Neural cell (in vitro differentiated cells): ENCODE measurements around the gene PYGL. TPM values are rescaled to one million over a fixed set of nuclear protein-coding genes. Genes with fewer than 3 reads are reported as not detected.

Experiments
- H2AFZ ChIP-seq: fragments of 200-600, 300-800 bp; sonication (generic), shearing (Covaris generic); 2 replicates; pipeline ENCODE4 v1.6.0; 2014; ENCODE audit warnings: low read depth, mild to moderate bottlenecking, antibody characterized with exemption, low read length, moderate library complexity
- H3F3A ChIP-seq: fragments of 200-600 bp; shearing (Covaris generic); 2 replicates; pipeline ENCODE4 v1.6.1; 2016; ENCODE audit warnings: mild to moderate bottlenecking, moderate library complexity, mixed read lengths, antibody characterized with exemption, low read length; ENCODE audit not compliant: insufficient read depth, poor library complexity, severe bottlenecking
- H3K27ac ChIP-seq: fragments of 200-600, 300-800 bp; sonication (generic), shearing (Covaris generic); 2 replicates; pipeline ENCODE4 v1.5.1; 2014; ENCODE audit warnings: mild to moderate bottlenecking, low read length, moderate library complexity
- H3K27me3 ChIP-seq: fragments of 300-800, 200-600 bp; sonication (generic), shearing (Covaris generic); 2 replicates; pipeline ENCODE4 v1.6.0; 2014; ENCODE audit warnings: mild to moderate bottlenecking, low read depth, low read length, moderate library complexity; ENCODE audit not compliant: insufficient read depth
- H3K36me3 ChIP-seq: fragments of 300-800, 200-600 bp; sonication (generic), shearing (Covaris generic); 2 replicates; pipeline ENCODE4 v1.5.1; 2014; ENCODE audit warnings: mild to moderate bottlenecking, antibody characterized with exemption, low read length, moderate library complexity; ENCODE audit not compliant: insufficient read depth
- H3K4me2 ChIP-seq: fragments of 300-800, 200-600 bp; sonication (generic), shearing (Covaris generic); 2 replicates; pipeline ENCODE4 v1.6.0; 2014; ENCODE audit warnings: mild to moderate bottlenecking, low read length
- H3K4me3 ChIP-seq: fragments of 300-800, 200-600 bp; sonication (generic), shearing (Covaris generic); 2 replicates; pipeline ENCODE4 v1.5.1; 2014; ENCODE audit warnings: mild to moderate bottlenecking, low read length, moderate library complexity
- H3K79me2 ChIP-seq: fragments of 200-600 bp; shearing (Covaris generic); replicated peaks from 2 replicates; pipeline ENCODE4 v1.6.0; 2014; ENCODE audit warnings: mild to moderate bottlenecking, low read length, moderate library complexity; ENCODE audit not compliant: insufficient read depth
- H3K9ac ChIP-seq: fragments of 300-800, 200-600 bp; sonication (generic), shearing (Covaris generic); 2 replicates; pipeline ENCODE4 v1.6.1; 2016; ENCODE audit warnings: mild to moderate bottlenecking, low read length, mixed read lengths
- H3K9me2 ChIP-seq: fragments of 200-600 bp; shearing (Covaris generic); 2 replicates; pipeline ENCODE4 v1.6.1; 2016; ENCODE audit warnings: mild to moderate bottlenecking, low read length, mixed read lengths; ENCODE audit not compliant: insufficient read depth
- H3K9me3 ChIP-seq: fragments of 200-600, 300-800 bp; sonication (generic), shearing (Covaris generic); 2 replicates; pipeline ENCODE4 v1.6.1; 2016; ENCODE audit warnings: mild to moderate bottlenecking, mixed run types, low read length, moderate library complexity, mixed read lengths
- H4K20me1 ChIP-seq: fragments of 200-600 bp; shearing (Covaris generic); 2 replicates; pipeline ENCODE4 v1.6.1; 2016; ENCODE audit warnings: mild to moderate bottlenecking, mixed run types; ENCODE audit not compliant: insufficient read depth
- CTCF ChIP-seq: fragments of 450-650 bp; IDR thresholded peaks from 2 replicates; pipeline ENCODE4 v1.5.1; 2014; ENCODE audit warnings: antibody characterized with exemption, mild to moderate bottlenecking, moderate library complexity; ENCODE audit not compliant: poor library complexity, severe bottlenecking
- EP300 ChIP-seq: fragments of 450-650 bp; conservative IDR thresholded peaks from 2 replicates; pipeline ENCODE4 v1.6.1; 2014; ENCODE audit warnings: antibody characterized with exemption, mild to moderate bottlenecking, moderate library complexity; ENCODE audit not compliant: poor library complexity, severe bottlenecking
- EZH2 ChIP-seq: fragments of 200-600, 300-800 bp; shearing (Covaris generic), sonication (generic); IDR thresholded peaks from 2 replicates; pipeline ENCODE4 v1.6.1; 2014; ENCODE audit warnings: antibody characterized with exemption, low read length, borderline replicate concordance, mild to moderate bottlenecking; ENCODE audit not compliant: insufficient read depth, poor library complexity, severe bottlenecking
- MXI1 ChIP-seq: fragments of 450-650 bp; conservative IDR thresholded peaks from 2 replicates; pipeline ENCODE4 v1.6.1; 2014; ENCODE audit warnings: antibody characterized with exemption, mild to moderate bottlenecking; ENCODE audit not compliant: poor library complexity, severe bottlenecking
- POLR2AphosphoS5 ChIP-seq: IDR thresholded peaks from 2 replicates; pipeline ENCODE4 v1.6.1; 2012
- RAD21 ChIP-seq: fragments of 450-650 bp; conservative IDR thresholded peaks from 2 replicates; pipeline ENCODE4 v1.6.1; 2014; ENCODE audit warnings: antibody characterized with exemption, mild to moderate bottlenecking, moderate library complexity
- SMC3 ChIP-seq: fragments of 450-650 bp; conservative IDR thresholded peaks from 2 replicates; pipeline ENCODE4 v1.6.1; 2014; ENCODE audit warnings: antibody characterized with exemption, mild to moderate bottlenecking, moderate library complexity; ENCODE audit not compliant: poor library complexity
- TAF1 ChIP-seq: IDR thresholded peaks from 2 replicates; pipeline ENCODE4 v1.6.1; 2012; ENCODE audit warnings: low read depth
- polyA plus RNA-seq: library from polyadenylated mRNA; depleted of rRNA; stranded (reverse); fragments of >200 nt; gene quantifications from 2 replicates; pipeline ENCODE4 v1.2.3, GENCODE V29; 2014
- TF ChIP-seq, protein P1 (sequence below): IDR thresholded peaks from 2 replicates; pipeline ENCODE4 v1.6.1; 2012; ENCODE audit warnings: borderline replicate concordance

Gene PYGL
- polyA plus RNA-seq, 1 donor from 2014 or later: not detected

- H3K9me2 ChIP-seq: no peaks in the 10 kb centered on the region
- TF ChIP-seq, protein P1, sequence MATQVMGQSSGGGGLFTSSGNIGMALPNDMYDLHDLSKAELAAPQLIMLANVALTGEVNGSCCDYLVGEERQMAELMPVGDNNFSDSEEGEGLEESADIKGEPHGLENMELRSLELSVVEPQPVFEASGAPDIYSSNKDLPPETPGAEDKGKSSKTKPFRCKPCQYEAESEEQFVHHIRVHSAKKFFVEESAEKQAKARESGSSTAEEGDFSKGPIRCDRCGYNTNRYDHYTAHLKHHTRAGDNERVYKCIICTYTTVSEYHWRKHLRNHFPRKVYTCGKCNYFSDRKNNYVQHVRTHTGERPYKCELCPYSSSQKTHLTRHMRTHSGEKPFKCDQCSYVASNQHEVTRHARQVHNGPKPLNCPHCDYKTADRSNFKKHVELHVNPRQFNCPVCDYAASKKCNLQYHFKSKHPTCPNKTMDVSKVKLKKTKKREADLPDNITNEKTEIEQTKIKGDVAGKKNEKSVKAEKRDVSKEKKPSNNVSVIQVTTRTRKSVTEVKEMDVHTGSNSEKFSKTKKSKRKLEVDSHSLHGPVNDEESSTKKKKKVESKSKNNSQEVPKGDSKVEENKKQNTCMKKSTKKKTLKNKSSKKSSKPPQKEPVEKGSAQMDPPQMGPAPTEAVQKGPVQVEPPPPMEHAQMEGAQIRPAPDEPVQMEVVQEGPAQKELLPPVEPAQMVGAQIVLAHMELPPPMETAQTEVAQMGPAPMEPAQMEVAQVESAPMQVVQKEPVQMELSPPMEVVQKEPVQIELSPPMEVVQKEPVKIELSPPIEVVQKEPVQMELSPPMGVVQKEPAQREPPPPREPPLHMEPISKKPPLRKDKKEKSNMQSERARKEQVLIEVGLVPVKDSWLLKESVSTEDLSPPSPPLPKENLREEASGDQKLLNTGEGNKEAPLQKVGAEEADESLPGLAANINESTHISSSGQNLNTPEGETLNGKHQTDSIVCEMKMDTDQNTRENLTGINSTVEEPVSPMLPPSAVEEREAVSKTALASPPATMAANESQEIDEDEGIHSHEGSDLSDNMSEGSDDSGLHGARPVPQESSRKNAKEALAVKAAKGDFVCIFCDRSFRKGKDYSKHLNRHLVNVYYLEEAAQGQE: no peak
- TF ChIP-seq POLR2AphosphoS5 (no peak), CTCF (no peak), MXI1 (no peak), SMC3 (no peak), EP300 (no peak), TAF1 (no peak), RAD21 (no peak), EZH2 (no peak)
- no peaks in the 10 kb centered on the region for H3K9me3 ChIP-seq
- no peak overlapping the region for H3K4me3 ChIP-seq
- no peak overlapping the region for H2AFZ ChIP-seq
- H3K9ac ChIP-seq: no peak overlapping the region
- no peaks in the 10 kb centered on the region for H3K36me3 ChIP-seq
- peaks cover 2% of the 10 kb centered on the region for H3K27me3 ChIP-seq
- H3F3A ChIP-seq: no peaks in the 10 kb centered on the region
- no peaks in the 10 kb centered on the region for H3K79me2 ChIP-seq
- H3K27ac ChIP-seq: no peak overlapping the region
- H3K4me2 ChIP-seq: no peak overlapping the region
- H4K20me1 ChIP-seq: no peaks in the 10 kb centered on the region
Observed at GRCh38 chr14:50936882-50937281, 7.4 kb downstream of the PYGL start.

- no peak overlapping the region for H3K4me2 ChIP-seq
- H3K27ac ChIP-seq: no peak overlapping the region
- TF ChIP-seq, protein P1: no peak
- TF ChIP-seq EP300: no peak
- no peak for TF ChIP-seq SMC3
- no peak for TF ChIP-seq RAD21
- no peak for TF ChIP-seq EZH2
- no peak for TF ChIP-seq CTCF
- TF ChIP-seq TAF1: no peak
- H3K9ac ChIP-seq: no peak overlapping the region
- no peak overlapping the region for H3K4me3 ChIP-seq
- no peaks in the 10 kb centered on the region for H3K36me3 ChIP-seq
- H3K9me3 ChIP-seq: no peaks in the 10 kb centered on the region
- no peak overlapping the region for H2AFZ ChIP-seq
- H3K9me2 ChIP-seq: no peaks in the 10 kb centered on the region
- no peaks in the 10 kb centered on the region for H4K20me1 ChIP-seq
- H3K27me3 ChIP-seq: no peaks in the 10 kb centered on the region
- H3K79me2 ChIP-seq: no peaks in the 10 kb centered on the region
- H3F3A ChIP-seq: no peaks in the 10 kb centered on the region
Observed at GRCh38 chr14:50936016-50936340, 8.3 kb downstream of the PYGL start.
